ENCODE measurements around the gene ADAMTS17.

DNA sequence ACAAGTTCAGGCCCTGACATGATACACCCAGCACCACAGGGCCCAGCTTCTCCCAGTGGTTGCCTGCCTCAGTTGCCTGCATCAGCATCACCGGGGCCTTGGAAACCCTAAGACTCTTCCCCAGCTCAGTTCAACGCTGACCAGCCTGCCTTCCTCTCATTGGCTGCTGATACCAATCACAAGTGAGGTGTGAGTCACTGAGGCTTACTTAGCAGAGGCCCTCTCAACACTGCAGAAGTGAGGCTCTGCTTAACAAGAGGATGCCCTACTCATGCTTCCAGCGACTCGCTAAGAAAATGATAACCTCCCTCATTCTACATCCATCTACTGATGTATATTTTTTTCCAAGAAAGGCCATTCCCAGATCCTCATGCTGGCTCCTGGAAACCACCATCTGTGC lies 151.9 kb downstream of the ADAMTS17 start:
- TF ChIP-seq, protein P1, sequence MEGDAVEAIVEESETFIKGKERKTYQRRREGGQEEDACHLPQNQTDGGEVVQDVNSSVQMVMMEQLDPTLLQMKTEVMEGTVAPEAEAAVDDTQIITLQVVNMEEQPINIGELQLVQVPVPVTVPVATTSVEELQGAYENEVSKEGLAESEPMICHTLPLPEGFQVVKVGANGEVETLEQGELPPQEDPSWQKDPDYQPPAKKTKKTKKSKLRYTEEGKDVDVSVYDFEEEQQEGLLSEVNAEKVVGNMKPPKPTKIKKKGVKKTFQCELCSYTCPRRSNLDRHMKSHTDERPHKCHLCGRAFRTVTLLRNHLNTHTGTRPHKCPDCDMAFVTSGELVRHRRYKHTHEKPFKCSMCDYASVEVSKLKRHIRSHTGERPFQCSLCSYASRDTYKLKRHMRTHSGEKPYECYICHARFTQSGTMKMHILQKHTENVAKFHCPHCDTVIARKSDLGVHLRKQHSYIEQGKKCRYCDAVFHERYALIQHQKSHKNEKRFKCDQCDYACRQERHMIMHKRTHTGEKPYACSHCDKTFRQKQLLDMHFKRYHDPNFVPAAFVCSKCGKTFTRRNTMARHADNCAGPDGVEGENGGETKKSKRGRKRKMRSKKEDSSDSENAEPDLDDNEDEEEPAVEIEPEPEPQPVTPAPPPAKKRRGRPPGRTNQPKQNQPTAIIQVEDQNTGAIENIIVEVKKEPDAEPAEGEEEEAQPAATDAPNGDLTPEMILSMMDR (IDR thresholded peaks at IDR 0.05; ENCODE audit: low read depth, low read length, poor library complexity, severe bottlenecking) = no peak
- TF ChIP-seq EZH2phosphoT487 (IDR thresholded peaks at IDR 0.05; ENCODE audit: borderline replicate concordance, low read length) = no peak

Data from DOHH2 (cell line).